Fibroblast of pulmonary artery (primary cell): ENCODE results near the gene HOXC9.

Experiments used
- DNase-seq: peaks from one replicate; pipeline ENCODE4 v3.0.0-alpha.2; 2010; ENCODE audit warnings: low read depth
- H3K4me3 ChIP-seq: replicated peaks from 2 replicates; pipeline ENCODE4 v1.5.1; 2011; ENCODE audit warnings: low read depth, mild to moderate bottlenecking, control low read depth, low read length, moderate library complexity
- TF ChIP-seq, protein P1 (sequence below): IDR thresholded peaks from 2 replicates; pipeline ENCODE4 v1.5.1; 2011; ENCODE audit warnings: mild to moderate bottlenecking, control low read depth, low read length, inconsistent platforms; ENCODE audit errors: missing control alignments

Gene HOXC9

GRCh38 chr12:53992377-53992889, 7.5 kb upstream of the HOXC9 start:
- no peak for DNase-seq
- TF ChIP-seq, protein P1, sequence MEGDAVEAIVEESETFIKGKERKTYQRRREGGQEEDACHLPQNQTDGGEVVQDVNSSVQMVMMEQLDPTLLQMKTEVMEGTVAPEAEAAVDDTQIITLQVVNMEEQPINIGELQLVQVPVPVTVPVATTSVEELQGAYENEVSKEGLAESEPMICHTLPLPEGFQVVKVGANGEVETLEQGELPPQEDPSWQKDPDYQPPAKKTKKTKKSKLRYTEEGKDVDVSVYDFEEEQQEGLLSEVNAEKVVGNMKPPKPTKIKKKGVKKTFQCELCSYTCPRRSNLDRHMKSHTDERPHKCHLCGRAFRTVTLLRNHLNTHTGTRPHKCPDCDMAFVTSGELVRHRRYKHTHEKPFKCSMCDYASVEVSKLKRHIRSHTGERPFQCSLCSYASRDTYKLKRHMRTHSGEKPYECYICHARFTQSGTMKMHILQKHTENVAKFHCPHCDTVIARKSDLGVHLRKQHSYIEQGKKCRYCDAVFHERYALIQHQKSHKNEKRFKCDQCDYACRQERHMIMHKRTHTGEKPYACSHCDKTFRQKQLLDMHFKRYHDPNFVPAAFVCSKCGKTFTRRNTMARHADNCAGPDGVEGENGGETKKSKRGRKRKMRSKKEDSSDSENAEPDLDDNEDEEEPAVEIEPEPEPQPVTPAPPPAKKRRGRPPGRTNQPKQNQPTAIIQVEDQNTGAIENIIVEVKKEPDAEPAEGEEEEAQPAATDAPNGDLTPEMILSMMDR, result no peak
- H3K4me3 ChIP-seq, result no peak overlapping the region

GRCh38 chr12:53993162-53994008, 6.6 kb upstream of the HOXC9 start:
- no peak for DNase-seq
- TF ChIP-seq, protein P1, result no peak
- H3K4me3 ChIP-seq, result no peak overlapping the region

DNA sequence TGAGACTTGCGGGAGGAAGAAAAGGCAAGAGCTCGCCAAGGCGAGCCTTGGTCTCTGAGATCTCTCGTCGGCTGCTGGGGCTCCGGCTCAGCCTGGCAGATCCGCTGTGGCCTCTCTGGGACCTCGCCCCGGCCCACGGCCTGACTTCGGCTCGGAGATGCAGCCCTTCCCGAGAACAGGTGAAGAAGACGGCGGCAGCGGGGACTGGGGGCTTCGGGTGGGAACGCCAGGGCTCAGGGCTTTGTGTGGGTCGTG, 6.0 kb upstream of the HOXC9 start:
- H3K4me3 ChIP-seq, result no peak overlapping the region
- DNase-seq, result no peak
- TF ChIP-seq, protein P1, result no peak

DNA sequence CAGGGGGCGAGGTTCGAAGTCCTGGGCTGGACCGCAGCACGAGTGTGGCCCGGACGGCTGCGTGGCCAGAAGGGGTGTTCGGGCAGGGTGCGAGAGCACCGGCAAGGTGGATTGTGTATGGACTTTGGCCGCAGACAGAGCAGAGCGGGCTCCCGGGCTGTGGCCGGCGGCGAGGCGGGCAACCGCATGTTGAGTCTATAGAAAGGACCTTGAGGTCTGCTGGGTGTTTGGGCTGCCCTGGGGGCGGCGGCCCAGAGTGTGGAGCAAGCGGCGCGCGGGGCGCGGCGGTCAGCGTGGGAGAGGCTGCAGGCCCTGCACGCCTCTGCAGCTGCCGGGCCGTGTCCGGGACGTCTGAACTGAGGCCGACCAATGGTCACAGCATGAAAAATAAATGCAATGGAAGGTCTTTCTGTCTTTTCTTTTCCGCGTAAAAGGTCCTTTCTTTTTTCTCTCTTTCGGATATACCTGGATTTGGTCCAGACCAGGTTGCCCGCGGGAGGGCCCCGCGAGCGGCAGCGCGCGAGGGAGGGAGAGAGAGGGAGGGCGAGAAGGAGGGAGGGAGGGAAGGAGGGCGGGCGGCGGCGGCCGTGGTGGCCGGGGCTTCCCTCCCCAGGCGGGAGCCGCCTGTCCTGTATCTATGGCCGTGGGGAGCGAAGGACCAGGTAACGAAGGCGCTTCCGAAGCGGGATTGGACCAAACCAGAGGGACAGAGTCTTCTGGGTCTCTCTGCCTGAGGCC, 5.5 kb upstream of the HOXC9 start:
- TF ChIP-seq, protein P1, result no peak
- DNase-seq, result no peak
- no peak overlapping the region for H3K4me3 ChIP-seq

- no peak for DNase-seq
- H3K4me3 ChIP-seq, result no peak overlapping the region
- TF ChIP-seq, protein P1, result no peak
Measured at GRCh38 chr12:53995002-53995377, 5.0 kb upstream of the HOXC9 start.

DNA sequence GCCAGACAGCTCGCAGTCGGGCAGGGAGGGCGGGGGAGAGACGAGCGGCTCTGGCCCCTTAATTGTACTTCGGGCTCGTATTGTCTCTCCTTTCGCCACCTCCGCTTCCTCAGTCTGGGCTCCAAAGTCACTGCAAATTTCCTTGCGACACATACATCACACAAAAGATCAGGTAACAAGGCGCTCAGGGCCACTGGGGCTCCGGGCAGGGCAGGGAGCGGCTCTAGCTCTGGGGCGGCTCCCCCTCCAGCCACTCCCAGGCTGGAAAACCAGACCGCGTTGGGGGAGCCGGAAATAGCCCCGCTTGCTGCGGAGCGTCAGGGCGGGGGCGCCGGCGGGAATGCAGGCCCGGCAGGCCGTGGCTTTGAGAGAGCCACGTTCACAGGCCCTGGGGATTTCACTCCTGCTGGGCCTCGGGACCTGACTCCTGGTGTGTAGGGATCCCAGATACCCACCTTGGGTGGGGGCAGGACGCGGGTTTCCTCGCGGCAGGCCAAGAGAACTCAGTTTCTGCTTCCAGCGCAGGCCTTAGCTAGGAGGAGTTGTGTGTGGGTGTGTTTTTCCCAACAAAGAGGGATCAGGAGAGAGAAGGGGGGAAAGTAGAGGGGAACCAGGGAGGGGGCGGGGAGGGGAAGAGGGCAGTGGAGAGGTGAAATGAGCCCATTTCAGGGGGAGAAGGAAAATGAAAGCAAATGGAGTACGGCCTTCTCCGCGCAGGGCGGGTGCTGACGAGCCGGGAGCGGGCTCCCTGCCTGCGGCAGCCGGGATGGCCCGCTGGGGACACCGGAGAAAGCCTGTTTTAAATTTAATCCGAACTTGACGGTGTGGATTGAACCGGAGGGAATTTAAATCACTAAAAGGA, 4.4 kb upstream of the HOXC9 start:
- DNase-seq, result no peak
- TF ChIP-seq, protein P1, result no peak
- H3K4me3 ChIP-seq, result peak overlapping the region; percentile 34
